Kidney (tissue), 14 donors: Measurements from ENCODE around the gene DSG1. TPM values are rescaled to one million over a fixed set of nuclear protein-coding genes. Genes with fewer than 3 reads are reported as not detected.

ENCODE experiments used
- DNase-seq, 5 donors: peaks; one replicate each; pipeline ENCODE4 v3.0.0-alpha.2; 2013 to 2020
- FAIRE-seq: peaks from 2 replicates; lab custom pipeline; 2012; peaks lifted over from hg19 to GRCh38; lab: Jason Lieb, UNC
- H3K27ac ChIP-seq, 2 donors: one replicate each; pipeline ENCODE4 v1.7.0; 2013; ENCODE audit warnings: low read depth in 2 of 2, low read length in 2 of 2, inconsistent platforms in 1 of 2
- H3K27me3 ChIP-seq: one replicate; pipeline ENCODE4 v1.7.1; 2013; ENCODE audit warnings: low read length, inconsistent platforms; ENCODE audit not compliant: control insufficient read depth, insufficient read depth
- H3K36me3 ChIP-seq, 3 donors: one replicate each; pipeline versions ENCODE4 v1.7.0 to v1.7.1; 2013; ENCODE audit warnings: low read length in 3 of 3, control low read depth in 1 of 3, inconsistent platforms in 1 of 3; ENCODE audit not compliant: insufficient read depth in 3 of 3, control insufficient read depth in 2 of 3
- H3K4me1 ChIP-seq, 3 donors: one replicate each; pipeline versions ENCODE4 v1.7.0 to v1.7.1; 2013; ENCODE audit warnings: low read length in 3 of 3, inconsistent platforms in 1 of 3, low read depth in 1 of 3; ENCODE audit not compliant: control insufficient read depth in 2 of 3, insufficient read depth in 2 of 3
- H3K4me3 ChIP-seq, 3 donors: one replicate each; pipeline versions ENCODE4 v1.7.0 to v1.8.1; 2013; ENCODE audit warnings: low read length in 3 of 3, control low read depth in 1 of 3, inconsistent platforms in 1 of 3
- H3K9ac ChIP-seq, 3 donors: one replicate each; pipeline versions ENCODE4 v1.7.0 to v1.7.1; 2013; ENCODE audit warnings: low read length in 3 of 3, control low read depth in 1 of 3, inconsistent platforms in 1 of 3
- H3K9me3 ChIP-seq, 3 donors: one replicate each; pipeline versions ENCODE4 v1.7.0 to v1.7.1; 2013; ENCODE audit warnings: low read length in 3 of 3, control low read depth in 1 of 3, inconsistent platforms in 1 of 3; ENCODE audit not compliant: control insufficient read depth in 2 of 3, insufficient read depth in 1 of 3
- CTCF ChIP-seq: IDR thresholded peaks from 3 replicates; pipeline ENCODE4 v1.5.1; 2012; ENCODE audit warnings: mild to moderate bottlenecking, moderate library complexity, borderline replicate concordance; ENCODE audit not compliant: insufficient read depth; ENCODE audit errors: extremely low read depth
- intact Hi-C: fragments of 100-400 bp; cut with DNase I; formaldehyde crosslinking; loops from one replicate; pipeline ENCODE4 v1.11.1; 2022
- polyA plus RNA-seq: library from polyadenylated mRNA; stranded (reverse); fragments of 350-450 nt; fragmentation: Illumina TruSeq; extraction: RNeasy Lipid Tissue Mini Kit (QIAGEN cat#74804); gene quantifications from one replicate; pipeline ENCODE4 v1.2.3, GENCODE V29; 2014; ENCODE audit warnings: low read depth, low replicate concordance; ENCODE audit not compliant: insufficient read depth
- total RNA-seq: library from RNA; stranded (reverse); fragmentation: NEBNext Ultra II Directional; extraction: Animal tissue kit (Norgen Biotek cat#: 25700); gene quantifications from one replicate; pipeline ENCODE4 v1.2.1, GENCODE V29; 2021
- donor health status: control.
- donor health status: control.
- donor health status: control.
- donor health status: control.
- donor health status: control.
- donor health status: DM: yes; HTN: yes; CAD: no.
- donor health status: Normal renal cell carcinoma (clear cell type).

Gene DSG1
- total and polyA plus RNA-seq, 2 donors from 2014 or later: not detected

DNA sequence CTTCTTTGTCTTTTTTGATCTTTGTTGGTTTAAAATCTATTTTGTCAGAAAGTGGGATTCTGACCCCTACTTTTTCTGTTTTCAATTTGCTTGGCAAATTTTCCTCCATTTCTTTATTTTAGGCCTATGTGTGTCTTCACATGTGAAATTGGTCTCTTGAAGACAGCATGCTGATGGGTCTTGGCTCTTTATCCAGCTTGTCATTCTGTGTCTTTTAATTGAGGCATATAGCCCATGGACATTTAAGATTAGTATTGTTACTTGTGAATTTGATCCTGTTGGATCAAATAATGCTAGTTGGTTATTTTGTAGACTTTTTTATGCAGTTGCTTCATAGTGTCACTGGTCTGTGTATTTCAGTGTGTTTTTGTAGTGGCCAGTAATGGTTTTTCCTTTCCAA is 26.3 kb upstream of the DSG1 start:
- no peak for DNase-seq
- Histone ChIP-seq H3K27ac (no peak overlapping the region), H3K9ac (no peak overlapping the region), H3K36me3 (no peaks in the 10 kb centered on the region), H3K27me3 (no peaks in the 10 kb centered on the region), H3K9me3 (peaks cover 0 to 6% (median 0%) of the 10 kb centered on the region in 3 donors), H3K4me3 (no peak overlapping the region), H3K4me1 (no peaks in the 10 kb centered on the region)
- TF ChIP-seq CTCF: no peak
- intact Hi-C loops: no loop called here
- no peak for FAIRE-seq

DNA sequence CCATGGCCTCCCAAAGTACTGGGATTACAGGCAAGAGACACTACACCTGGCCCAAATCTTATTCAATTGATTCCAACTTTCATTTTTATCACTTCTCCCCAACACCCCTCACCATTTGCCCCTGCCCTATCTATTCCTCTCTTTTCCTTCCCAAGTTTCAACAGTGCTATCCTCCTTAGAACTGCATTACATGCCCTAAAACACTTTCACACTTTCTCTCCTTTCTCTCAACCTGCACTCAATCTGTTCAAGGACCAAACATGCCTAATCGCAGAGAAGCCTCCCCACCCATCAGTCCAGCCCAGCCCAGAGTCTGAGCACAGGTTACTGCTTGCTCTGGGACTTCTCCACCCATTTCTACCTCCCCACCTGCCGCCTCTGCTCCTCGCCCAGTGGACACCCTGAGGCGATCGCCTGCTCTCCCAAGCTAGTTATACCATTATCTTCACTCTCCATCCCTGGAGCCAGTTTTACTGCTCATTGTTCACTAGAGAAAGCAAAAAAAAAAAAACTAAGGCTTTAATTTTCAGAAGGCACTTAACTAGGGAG is 23.7 kb upstream of the DSG1 start:
- Histone ChIP-seq H3K4me3 (no peak overlapping the region), H3K4me1 (no peaks in the 10 kb centered on the region), H3K36me3 (no peaks in the 10 kb centered on the region), H3K9ac (no peak overlapping the region), H3K27ac (no peak overlapping the region), H3K27me3 (no peaks in the 10 kb centered on the region), H3K9me3 (peaks cover 0 to 6% (median 0%) of the 10 kb centered on the region in 3 donors)
- intact Hi-C loops: no loop called here
- no peak for FAIRE-seq
- TF ChIP-seq CTCF: no peak
- no peak for DNase-seq

GRCh38 chr18:31297248-31297647 is 20.7 kb upstream of the DSG1 start:
- FAIRE-seq (no peak), DNase-seq (no peak)
- H3K4me1 ChIP-seq: no peaks in the 10 kb centered on the region
- no peak for TF ChIP-seq CTCF
- intact Hi-C loops: no loop called here
- H3K9ac ChIP-seq: no peak overlapping the region
- H3K9me3 ChIP-seq: peaks cover 0 to under 1% (median 0%) of the 10 kb centered on the region in 3 donors
- no peak overlapping the region for H3K27ac ChIP-seq
- H3K4me3 ChIP-seq: no peak overlapping the region
- no peaks in the 10 kb centered on the region for H3K27me3 ChIP-seq
- H3K36me3 ChIP-seq: no peaks in the 10 kb centered on the region

- Histone ChIP-seq H3K27me3 (no peaks in the 10 kb centered on the region), H3K9ac (no peak overlapping the region), H3K4me1 (no peaks in the 10 kb centered on the region), H3K27ac (no peak overlapping the region), H3K4me3 (no peak overlapping the region), H3K9me3 (no peaks in the 10 kb centered on the region), H3K36me3 (no peaks in the 10 kb centered on the region)
- peak in 1 of 5 donors; percentile 15 for DNase-seq
- FAIRE-seq: no peak
- intact Hi-C loops: no loop called here
- no peak for TF ChIP-seq CTCF
Observed at GRCh38 chr18:31301201-31301655, 16.7 kb upstream of the DSG1 start.
